Measurements from ENCODE around the gene FAM13C.

DNA sequence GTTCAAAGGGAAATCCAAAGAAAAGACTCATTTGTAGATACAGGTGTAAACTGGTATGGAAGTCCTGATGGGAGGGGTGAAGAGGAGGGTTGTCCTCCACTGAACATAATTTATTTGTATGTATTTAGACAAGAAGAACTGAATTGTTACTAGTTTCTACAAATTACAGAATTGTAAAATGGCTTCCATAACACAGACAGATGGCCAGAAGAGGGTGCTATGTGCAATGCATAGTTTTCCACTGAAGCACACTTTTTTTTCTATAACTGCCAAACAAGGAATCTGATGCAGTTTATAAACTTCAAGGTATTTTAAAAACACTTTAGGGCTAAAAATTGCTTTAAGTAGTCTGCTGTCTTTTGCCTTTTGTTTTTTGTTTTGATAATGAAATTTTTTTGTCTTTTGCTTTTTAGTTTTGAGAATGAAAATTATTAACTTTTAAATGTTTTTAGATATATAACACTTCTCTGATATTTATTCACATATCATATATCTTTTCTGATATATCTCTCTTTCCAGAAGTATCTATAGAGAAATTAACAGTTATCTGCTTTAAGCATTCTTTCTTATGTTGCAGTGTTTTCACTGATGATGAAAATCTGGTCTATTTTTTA is 127.4 kb downstream of the FAM13C start:
- TF ChIP-seq, protein P1, sequence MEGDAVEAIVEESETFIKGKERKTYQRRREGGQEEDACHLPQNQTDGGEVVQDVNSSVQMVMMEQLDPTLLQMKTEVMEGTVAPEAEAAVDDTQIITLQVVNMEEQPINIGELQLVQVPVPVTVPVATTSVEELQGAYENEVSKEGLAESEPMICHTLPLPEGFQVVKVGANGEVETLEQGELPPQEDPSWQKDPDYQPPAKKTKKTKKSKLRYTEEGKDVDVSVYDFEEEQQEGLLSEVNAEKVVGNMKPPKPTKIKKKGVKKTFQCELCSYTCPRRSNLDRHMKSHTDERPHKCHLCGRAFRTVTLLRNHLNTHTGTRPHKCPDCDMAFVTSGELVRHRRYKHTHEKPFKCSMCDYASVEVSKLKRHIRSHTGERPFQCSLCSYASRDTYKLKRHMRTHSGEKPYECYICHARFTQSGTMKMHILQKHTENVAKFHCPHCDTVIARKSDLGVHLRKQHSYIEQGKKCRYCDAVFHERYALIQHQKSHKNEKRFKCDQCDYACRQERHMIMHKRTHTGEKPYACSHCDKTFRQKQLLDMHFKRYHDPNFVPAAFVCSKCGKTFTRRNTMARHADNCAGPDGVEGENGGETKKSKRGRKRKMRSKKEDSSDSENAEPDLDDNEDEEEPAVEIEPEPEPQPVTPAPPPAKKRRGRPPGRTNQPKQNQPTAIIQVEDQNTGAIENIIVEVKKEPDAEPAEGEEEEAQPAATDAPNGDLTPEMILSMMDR (IDR thresholded peaks at IDR 0.05), result peak in 11 of 12 donors; percentile 44 to 75 (median 56)
- no peak for TF ChIP-seq POLR2A (IDR thresholded peaks at IDR 0.05)
